NT2/D1 (cell line): ENCODE results near the gene DNAJC22.
"Not testable (repeated sequence)": the region's sequence is repeated elsewhere in the genome, so short reads cannot be mapped to it uniquely, and the experiment has no call there.

Source experiments
- DNase-seq: peaks from one replicate; pipeline ENCODE4 v3.0.0-alpha.2; 2011; ENCODE audit warnings: low read depth, low spot score
- H3K27me3 ChIP-seq: 2 replicates; pipeline ENCODE4 v1.6.0; 2011; ENCODE audit warnings: mild to moderate bottlenecking; ENCODE audit not compliant: insufficient read length, insufficient read depth
- H3K36me3 ChIP-seq: 2 replicates; pipeline ENCODE4 v1.6.1; 2011; ENCODE audit warnings: mild to moderate bottlenecking, low read length, mixed read lengths; ENCODE audit not compliant: insufficient read depth, insufficient read length
- H3K4me1 ChIP-seq: 2 replicates; pipeline ENCODE4 v1.5.1; 2011; ENCODE audit not compliant: insufficient read depth, insufficient read length
- H3K4me3 ChIP-seq: 2 replicates; pipeline ENCODE4 v1.5.1; 2011; ENCODE audit warnings: low read depth; ENCODE audit not compliant: insufficient read length
- H3K9ac ChIP-seq: 2 replicates; pipeline ENCODE4 v1.6.0; 2011; ENCODE audit warnings: low read depth; ENCODE audit not compliant: insufficient read length
- H3K9me3 ChIP-seq: 2 replicates; pipeline ENCODE4 v1.5.1; 2011; ENCODE audit warnings: mild to moderate bottlenecking, low read length; ENCODE audit not compliant: insufficient read depth
- SUZ12 ChIP-seq: IDR thresholded peaks from 2 replicates; pipeline ENCODE4 v1.6.1; 2011; ENCODE audit not compliant: insufficient read length, insufficient read depth; ENCODE audit errors: extremely low read depth
- YY1 ChIP-seq: IDR thresholded peaks from 2 replicates; pipeline ENCODE4 v1.6.1; 2011; ENCODE audit not compliant: insufficient read length, insufficient read depth
- ZNF274 ChIP-seq: IDR thresholded peaks from 2 replicates; pipeline ENCODE4 v1.6.1; 2011; ENCODE audit warnings: mild to moderate bottlenecking, low read depth, low read length

The DNAJC22 gene

DNA sequence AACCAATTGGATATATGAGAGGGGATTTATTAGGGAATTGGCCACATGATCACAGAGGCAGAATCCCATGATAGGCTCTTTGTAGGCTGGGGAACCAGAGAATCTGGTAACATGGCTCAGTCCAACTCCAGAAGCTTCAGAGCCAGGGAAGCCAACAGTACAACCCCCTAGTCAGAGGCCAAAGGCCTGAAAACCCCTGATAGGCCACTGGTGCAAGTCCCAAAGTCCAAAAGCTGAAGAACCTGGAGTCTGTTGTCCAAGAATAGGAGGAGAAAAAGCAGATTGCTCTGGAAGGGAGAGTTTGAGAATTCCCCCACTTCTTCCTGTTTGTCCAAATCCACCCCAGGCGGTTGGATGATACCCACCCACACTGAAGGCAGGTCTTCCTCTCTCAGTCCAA, 31.9 kb upstream of the DNAJC22 start:
- no peaks in the 10 kb centered on the region for H3K36me3 ChIP-seq
- no peaks in the 10 kb centered on the region for H3K9me3 ChIP-seq
- TF ChIP-seq ZNF274 (no peak), YY1 (no peak), SUZ12 (no peak)

DNA sequence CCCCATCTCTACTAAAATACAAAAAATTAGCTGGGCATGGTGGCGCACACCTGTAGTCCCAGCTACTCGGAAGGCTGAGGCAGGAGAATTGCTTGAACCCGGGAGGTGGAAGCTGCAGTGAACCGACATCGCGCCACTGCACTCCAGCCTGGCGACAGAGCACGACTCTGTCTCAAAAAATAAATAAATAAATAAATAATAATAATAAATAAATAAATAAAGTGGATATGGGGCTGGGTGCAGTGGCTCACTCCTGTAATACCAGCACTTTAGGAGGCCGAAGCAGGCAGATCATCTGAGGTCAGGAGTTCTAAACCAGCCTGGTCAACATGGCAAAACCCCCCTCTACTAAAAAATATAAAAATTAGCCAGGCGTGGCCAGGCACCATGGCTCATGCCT, 29.6 kb upstream of the DNAJC22 start:
- not testable (repeated sequence) for H3K9ac ChIP-seq, DNase-seq, H3K4me1 ChIP-seq, H3K9me3 ChIP-seq, H3K4me3 ChIP-seq, H3K27me3 ChIP-seq, H3K36me3 ChIP-seq

More for the DNA sequence above, 31.9 kb upstream of the DNAJC22 start:
- Histone ChIP-seq H3K9ac (no peak overlapping the region), H3K4me1 (no peaks in the 10 kb centered on the region), H3K27me3 (no peaks in the 10 kb centered on the region), H3K4me3 (no peak overlapping the region)
- no peak for DNase-seq

- H3K27me3 ChIP-seq = not testable (repeated sequence)
These were observed 26.1 kb upstream of the DNAJC22 start for GRCh38 chr12:49320411-49321103.

DNA sequence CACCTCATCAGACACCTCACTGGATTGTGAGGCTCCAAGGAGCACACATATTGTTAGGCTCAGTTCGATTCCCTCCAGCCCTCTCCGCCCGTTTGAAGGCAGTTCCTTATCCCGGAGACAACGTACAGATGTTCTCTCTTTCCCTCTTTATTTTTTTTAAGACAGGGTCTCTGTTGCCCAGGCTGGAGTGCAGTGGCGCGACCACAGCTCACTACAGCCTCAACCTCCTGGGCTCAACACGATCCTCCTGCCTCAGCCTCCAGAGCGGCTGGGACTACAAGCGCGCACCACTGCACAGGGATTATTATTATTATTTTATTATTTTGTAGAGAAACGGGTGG, 24.4 kb upstream of the DNAJC22 start:
- peak overlapping the region; percentile 66 for H3K4me3 ChIP-seq
- no peaks in the 10 kb centered on the region for H3K27me3 ChIP-seq
- peaks cover 36% of the 10 kb centered on the region for H3K36me3 ChIP-seq
- peak overlapping the region; percentile 83 for H3K9ac ChIP-seq
- H3K9me3 ChIP-seq = no peaks in the 10 kb centered on the region
- DNase-seq = no peak
- peaks cover 4% of the 10 kb centered on the region for H3K4me1 ChIP-seq
- TF ChIP-seq SUZ12 (no peak), YY1 (no peak), ZNF274 (no peak)

More at GRCh38 chr12:49320411-49321103, 26.1 kb upstream of the DNAJC22 start:
- not testable (repeated sequence) for H3K9ac ChIP-seq, DNase-seq, H3K9me3 ChIP-seq, H3K4me3 ChIP-seq, H3K4me1 ChIP-seq
- peaks cover 19% of the 10 kb centered on the region for H3K36me3 ChIP-seq

DNA sequence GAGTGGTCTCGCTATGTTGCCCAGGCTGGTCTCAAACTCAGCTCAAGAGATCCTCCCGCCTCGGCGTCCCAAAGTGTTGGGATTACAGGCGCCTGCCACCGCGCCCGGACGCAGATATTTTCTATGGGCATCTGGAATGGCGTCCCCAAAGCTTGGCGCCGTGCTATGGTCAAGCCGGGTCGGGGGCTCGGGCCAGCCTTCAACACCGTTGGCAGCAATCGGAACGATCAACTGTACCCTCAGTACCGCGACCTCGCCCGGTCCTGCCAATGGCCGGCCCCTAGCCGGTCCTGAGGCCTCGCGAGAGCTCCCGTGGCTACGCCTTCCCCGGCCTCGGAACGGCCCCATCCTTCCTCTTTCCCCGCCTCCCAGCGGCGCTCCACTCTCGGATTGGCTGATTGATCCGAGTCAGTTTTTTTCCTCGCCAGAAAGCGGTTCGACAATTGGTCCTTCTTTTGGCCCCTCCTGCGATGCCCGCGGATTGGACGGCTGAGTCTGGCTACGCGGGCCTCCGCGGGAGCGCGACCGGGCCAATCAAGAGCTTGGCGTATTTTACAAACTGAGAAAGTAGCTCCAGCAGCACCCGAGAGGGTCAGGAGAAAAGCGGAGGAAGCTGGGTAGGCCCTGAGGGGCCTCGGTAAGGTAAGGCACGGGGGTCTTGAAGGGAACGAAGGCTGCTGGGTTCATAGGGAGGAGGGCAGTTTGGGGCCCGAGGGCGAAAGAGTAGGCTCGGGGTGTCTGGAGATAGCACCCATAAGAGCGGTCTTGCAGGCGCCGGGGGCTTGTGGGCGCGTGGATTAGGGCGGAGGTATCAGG, 23.8 kb upstream of the DNAJC22 start, which contains the start of gene TROAP:
TROAP (plus strand) TSS at position 548 of the 816 bp plus-strand sequence. CDS start 354 bp downstream, outside the sequence.
- Histone ChIP-seq H3K27me3 (no peaks in the 10 kb centered on the region), H3K9me3 (no peaks in the 10 kb centered on the region), H3K9ac (peak within 1 kb of the TSS; percentile 92), H3K36me3 (peaks cover 41% of the 10 kb centered on the region), H3K4me3 (peak within 1 kb of the TSS; percentile 94), H3K4me1 (peaks cover 4% of the 10 kb centered on the region)
- TF ChIP-seq ZNF274 = no peak
- TF ChIP-seq SUZ12 = no peak
- peak; percentile 36 for TF ChIP-seq YY1
- peak; percentile 98 for DNase-seq

GRCh38 chr12:49323524-49324097, 23.1 kb upstream of the DNAJC22 start:
- H3K27me3 ChIP-seq = no peaks in the 10 kb centered on the region
- DNase-seq = no peak
- TF ChIP-seq SUZ12 (no peak), ZNF274 (no peak), YY1 (no peak)
- no peaks in the 10 kb centered on the region for H3K9me3 ChIP-seq
- H3K36me3 ChIP-seq = peaks cover 42% of the 10 kb centered on the region
- H3K9ac ChIP-seq = peak overlapping the region; percentile 92
- peaks cover 4% of the 10 kb centered on the region for H3K4me1 ChIP-seq
- peak overlapping the region; percentile 94 for H3K4me3 ChIP-seq

DNA sequence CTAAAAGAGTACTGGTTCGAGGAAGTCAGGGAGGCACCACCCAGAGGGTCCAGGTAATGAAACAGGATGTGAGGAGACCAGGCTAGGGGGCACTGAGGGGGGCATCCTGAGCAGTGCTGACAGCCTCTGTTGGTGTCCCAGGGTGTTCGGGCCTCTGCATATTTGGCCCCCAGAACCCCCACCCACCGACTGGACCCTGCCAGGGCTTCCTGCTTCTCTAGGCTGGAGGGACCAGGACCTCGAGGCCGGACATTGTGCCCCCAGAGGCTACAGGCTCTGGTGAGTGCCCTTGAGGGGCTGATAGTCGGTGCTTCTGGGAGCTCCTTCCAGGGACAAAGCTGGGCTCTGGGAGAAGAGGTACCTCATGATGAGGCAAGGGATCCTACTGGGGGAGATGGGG, 21.1 kb upstream of the DNAJC22 start:
- Histone ChIP-seq H3K36me3 (peaks cover 62% of the 10 kb centered on the region), H3K4me1 (peaks cover 4% of the 10 kb centered on the region), H3K9me3 (no peaks in the 10 kb centered on the region), H3K4me3 (no peak overlapping the region), H3K9ac (no peak overlapping the region), H3K27me3 (no peaks in the 10 kb centered on the region)
- no peak for TF ChIP-seq YY1
- no peak for TF ChIP-seq ZNF274
- no peak for TF ChIP-seq SUZ12
- DNase-seq = no peak
